Chondrocyte (in vitro differentiated cells): ENCODE measurements around the gene BCKDK. TPM values are rescaled to one million over a fixed set of nuclear protein-coding genes. Genes with fewer than 3 reads are reported as not detected.

ENCODE experiments used
- DNase-seq: peaks from one replicate; pipeline ENCODE4 v3.0.0; 2021; ENCODE audit warnings: mixed read lengths, low spot score
- H3K27ac Mint-ChIP-seq: one replicate; pipeline ENCODE4 v1.8.0; 2021; ENCODE audit warnings: mild to moderate bottlenecking, moderate library complexity, mixed read lengths; ENCODE audit not compliant: unreplicated experiment
- H3K27me3 Mint-ChIP-seq: 2 replicates; pipeline ENCODE4 v1.8.0; 2021; ENCODE audit warnings: low read depth, mixed read lengths
- H3K36me3 Mint-ChIP-seq: 2 replicates; pipeline ENCODE4 v1.8.0; 2021; ENCODE audit warnings: low read depth, mixed read lengths
- H3K4me1 Mint-ChIP-seq: 2 replicates; pipeline ENCODE4 v1.8.0; 2021; ENCODE audit warnings: low read depth, mild to moderate bottlenecking, mixed read lengths
- H3K4me3 Mint-ChIP-seq: one replicate; pipeline ENCODE4 v1.8.0; 2021; ENCODE audit warnings: mild to moderate bottlenecking, moderate library complexity, mixed read lengths; ENCODE audit not compliant: unreplicated experiment
- H3K9me3 Mint-ChIP-seq: 2 replicates; pipeline ENCODE4 v1.8.0; 2021; ENCODE audit warnings: low read depth, mixed read lengths
- CTCF ChIP-seq: fragments of 200-600 bp; sonication (generic); IDR thresholded peaks from 2 replicates; pipeline ENCODE4 v1.5.0; 2021; ENCODE audit warnings: antibody characterized with exemption, mild to moderate bottlenecking, moderate library complexity
- total RNA-seq: library from RNA; stranded (reverse); gene quantifications from 3 replicates; pipeline ENCODE4 v1.2.1, GENCODE V29; 2021

The BCKDK gene
- total RNA-seq, 1 donor from 2014 or later, result 36.3 TPM

GRCh38 chr16:31128711-31129567 is 20.8 kb downstream of the BCKDK start:
- Mint-ChIP-seq H3K4me1 (peaks cover 3% of the 10 kb centered on the region), H3K4me3 (no peak overlapping the region), H3K27me3 (no peaks in the 10 kb centered on the region), H3K27ac (no peak overlapping the region), H3K9me3 (no peaks in the 10 kb centered on the region), H3K36me3 (peaks cover 6% of the 10 kb centered on the region)
- no peak for TF ChIP-seq CTCF
- DNase-seq, result no peak

GRCh38 chr16:31129568-31130335 is 21.6 kb downstream of the BCKDK start:
- Mint-ChIP-seq H3K9me3 (no peaks in the 10 kb centered on the region), H3K4me1 (peaks cover 5% of the 10 kb centered on the region), H3K4me3 (no peak overlapping the region), H3K27me3 (no peaks in the 10 kb centered on the region), H3K36me3 (peaks cover 6% of the 10 kb centered on the region), H3K27ac (no peak overlapping the region)
- DNase-seq, result no peak
- TF ChIP-seq CTCF, result no peak

- no peak for TF ChIP-seq CTCF
- no peak overlapping the region for H3K27ac Mint-ChIP-seq
- peaks cover 6% of the 10 kb centered on the region for H3K36me3 Mint-ChIP-seq
- DNase-seq, result no peak
- H3K4me1 Mint-ChIP-seq, result peaks cover 5% of the 10 kb centered on the region
- no peaks in the 10 kb centered on the region for H3K27me3 Mint-ChIP-seq
- no peak overlapping the region for H3K4me3 Mint-ChIP-seq
- no peaks in the 10 kb centered on the region for H3K9me3 Mint-ChIP-seq
Measured at GRCh38 chr16:31130336-31130891, 22.2 kb downstream of the BCKDK start.

- H3K27ac Mint-ChIP-seq, result no peak overlapping the region
Measured at GRCh38 chr16:31130899-31131298, 22.7 kb downstream of the BCKDK start.

More at GRCh38 chr16:31130899-31131298, 22.7 kb downstream of the BCKDK start:
- Mint-ChIP-seq H3K27me3 (no peaks in the 10 kb centered on the region), H3K9me3 (no peaks in the 10 kb centered on the region), H3K4me3 (no peak overlapping the region), H3K36me3 (peaks cover 6% of the 10 kb centered on the region), H3K4me1 (peaks cover 5% of the 10 kb centered on the region)
- TF ChIP-seq CTCF, result no peak
- DNase-seq, result no peak
